SU-DHL-6 (cell line): ENCODE data around the gene NUMB.

Source experiments
- H2AFZ ChIP-seq: fragments of 200-600 bp; sonication (generic); 2 replicates; pipeline ENCODE4 v1.6.1; 2014; ENCODE audit warnings: low read depth, mild to moderate bottlenecking, moderate library complexity, mixed read lengths, antibody characterized with exemption, low read length; ENCODE audit not compliant: severe bottlenecking
- H3F3A ChIP-seq: fragments of 200-600 bp; shearing (Covaris generic); 2 replicates; pipeline ENCODE4 v1.6.0; 2016; ENCODE audit warnings: antibody characterized with exemption, mild to moderate bottlenecking; ENCODE audit not compliant: insufficient read depth
- H3K27ac ChIP-seq: fragments of 200-600 bp; sonication (generic); 2 replicates; pipeline ENCODE4 v1.5.1; 2016; ENCODE audit warnings: low read depth, mild to moderate bottlenecking, low read length, moderate library complexity, mixed read lengths
- H3K27me3 ChIP-seq: fragments of 200-600 bp; sonication (generic), shearing (Covaris generic); 2 replicates; pipeline ENCODE4 v1.6.0; 2014; ENCODE audit warnings: mild to moderate bottlenecking, low read length
- H3K36me3 ChIP-seq: fragments of 200-600 bp; sonication (generic); 2 replicates; pipeline ENCODE4 v1.6.1; 2014; ENCODE audit warnings: mild to moderate bottlenecking, low read length, mixed read lengths
- H3K4me2 ChIP-seq: fragments of 300-600, 200-600 bp; shearing (Covaris generic), sonication (generic); 2 replicates; pipeline ENCODE4 v1.6.0; 2014; ENCODE audit warnings: low read length, low read depth, mild to moderate bottlenecking; ENCODE audit not compliant: poor library complexity, severe bottlenecking
- H3K4me3 ChIP-seq: fragments of 200-600 bp; sonication (generic); 2 replicates; pipeline ENCODE4 v1.5.1; 2014; ENCODE audit warnings: antibody characterized with exemption, low read length, mild to moderate bottlenecking, mixed read lengths; ENCODE audit not compliant: insufficient read depth, poor library complexity, severe bottlenecking
- H3K79me2 ChIP-seq: fragments of 200-600 bp; sonication (generic); 2 replicates; pipeline ENCODE4 v1.6.1; 2014; ENCODE audit warnings: mild to moderate bottlenecking, low read length, moderate library complexity; ENCODE audit not compliant: insufficient read depth
- H3K9ac ChIP-seq: fragments of 200-600 bp; sonication (generic); 2 replicates; pipeline ENCODE4 v1.7.0; 2014; ENCODE audit warnings: mild to moderate bottlenecking, low read length
- H3K9me2 ChIP-seq: fragments of 200-600 bp; sonication (generic); replicated peaks from 2 replicates; pipeline ENCODE4 v1.6.1; 2014; ENCODE audit warnings: low read length; ENCODE audit not compliant: insufficient read depth
- H3K9me3 ChIP-seq: fragments of 200-600 bp; sonication (generic); 2 replicates; pipeline ENCODE4 v1.6.1; 2014; ENCODE audit warnings: low read length, mixed read lengths; ENCODE audit not compliant: insufficient read depth
- H4K20me1 ChIP-seq: fragments of 200-600 bp; sonication (generic); 2 replicates; pipeline ENCODE4 v1.6.1; 2014; ENCODE audit warnings: low read depth, mild to moderate bottlenecking, antibody characterized with exemption, low read length, moderate library complexity, mixed read lengths
- EZH2phosphoT487 ChIP-seq: fragments of 200-600 bp; sonication (generic), shearing (Covaris generic); conservative IDR thresholded peaks from 2 replicates; pipeline ENCODE4 v1.6.1; 2018; ENCODE audit warnings: mild to moderate bottlenecking, antibody characterized with exemption, low read length, moderate library complexity, mixed read lengths
- TF ChIP-seq, protein P1 (sequence below): fragments of 200-600 bp; sonication (generic); IDR thresholded peaks from one replicate; pipeline ENCODE4 v1.5.1; 2017; ENCODE audit warnings: antibody characterized with exemption, mild to moderate bottlenecking, low read length, moderate library complexity; ENCODE audit not compliant: insufficient read depth, poor library complexity, severe bottlenecking

Gene NUMB

GRCh38 chr14:73462815-73463214 lies 4.5 kb upstream of the NUMB start:
- Histone ChIP-seq H3K9me2 (no peaks in the 10 kb centered on the region), H3K9ac (no peak overlapping the region), H2AFZ (no peak overlapping the region), H3K36me3 (no peaks in the 10 kb centered on the region), H3K27me3 (no peaks in the 10 kb centered on the region), H3K4me3 (no peak overlapping the region), H4K20me1 (no peaks in the 10 kb centered on the region), H3K79me2 (0 out of 2 replicates have a peak, but pooled peaks cover 4% of the 10 kb centered on the region), H3K27ac (no peak overlapping the region), H3F3A (no peaks in the 10 kb centered on the region), H3K4me2 (no peak overlapping the region), H3K9me3 (no peaks in the 10 kb centered on the region)
- TF ChIP-seq, protein P1, sequence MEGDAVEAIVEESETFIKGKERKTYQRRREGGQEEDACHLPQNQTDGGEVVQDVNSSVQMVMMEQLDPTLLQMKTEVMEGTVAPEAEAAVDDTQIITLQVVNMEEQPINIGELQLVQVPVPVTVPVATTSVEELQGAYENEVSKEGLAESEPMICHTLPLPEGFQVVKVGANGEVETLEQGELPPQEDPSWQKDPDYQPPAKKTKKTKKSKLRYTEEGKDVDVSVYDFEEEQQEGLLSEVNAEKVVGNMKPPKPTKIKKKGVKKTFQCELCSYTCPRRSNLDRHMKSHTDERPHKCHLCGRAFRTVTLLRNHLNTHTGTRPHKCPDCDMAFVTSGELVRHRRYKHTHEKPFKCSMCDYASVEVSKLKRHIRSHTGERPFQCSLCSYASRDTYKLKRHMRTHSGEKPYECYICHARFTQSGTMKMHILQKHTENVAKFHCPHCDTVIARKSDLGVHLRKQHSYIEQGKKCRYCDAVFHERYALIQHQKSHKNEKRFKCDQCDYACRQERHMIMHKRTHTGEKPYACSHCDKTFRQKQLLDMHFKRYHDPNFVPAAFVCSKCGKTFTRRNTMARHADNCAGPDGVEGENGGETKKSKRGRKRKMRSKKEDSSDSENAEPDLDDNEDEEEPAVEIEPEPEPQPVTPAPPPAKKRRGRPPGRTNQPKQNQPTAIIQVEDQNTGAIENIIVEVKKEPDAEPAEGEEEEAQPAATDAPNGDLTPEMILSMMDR = no peak
- TF ChIP-seq EZH2phosphoT487 = no peak

GRCh38 chr14:73462048-73462715 lies 3.8 kb upstream of the NUMB start:
- Histone ChIP-seq H3K27me3 (no peaks in the 10 kb centered on the region), H3K4me3 (no peak overlapping the region), H3K9ac (no peak overlapping the region), H3K36me3 (no peaks in the 10 kb centered on the region), H3K9me2 (no peaks in the 10 kb centered on the region), H3K9me3 (no peaks in the 10 kb centered on the region), H3K27ac (no peak overlapping the region), H4K20me1 (no peaks in the 10 kb centered on the region), H3F3A (no peaks in the 10 kb centered on the region), H2AFZ (no peak overlapping the region), H3K79me2 (peaks cover 11% of the 10 kb centered on the region; the same call in 1 of the 2 replicates), H3K4me2 (no peak overlapping the region)
- no peak for TF ChIP-seq EZH2phosphoT487
- TF ChIP-seq, protein P1 = no peak

DNA sequence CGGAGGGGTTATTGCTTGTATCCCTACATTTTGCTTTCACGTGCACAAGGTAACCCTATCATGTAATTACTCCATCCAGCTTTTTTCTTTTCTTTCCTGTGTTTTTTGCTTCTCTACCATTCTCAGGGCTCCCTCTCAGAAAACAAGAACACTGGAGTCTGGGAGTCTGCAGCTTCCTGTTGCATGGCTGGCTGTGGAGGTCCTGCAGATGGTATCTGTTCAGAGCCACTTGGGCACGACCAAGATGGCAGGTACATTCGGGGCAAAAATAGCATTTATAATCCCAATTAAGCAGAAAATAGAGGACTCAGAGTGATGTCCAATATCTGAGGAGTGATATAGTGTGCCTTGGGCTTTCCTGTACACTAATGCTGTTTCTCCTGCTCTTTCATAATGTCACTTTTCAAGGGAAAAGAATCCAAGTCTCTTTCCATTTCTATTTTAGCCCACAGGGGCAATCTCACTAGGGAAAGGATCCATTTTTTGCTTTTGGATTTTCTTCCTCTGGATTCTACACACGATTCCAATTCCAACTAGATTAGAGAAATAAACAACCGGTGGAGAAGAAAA lies 3.2 kb upstream of the NUMB start:
- no peak overlapping the region for H3K4me2 ChIP-seq
- no peak overlapping the region for H3K9ac ChIP-seq
- no peak overlapping the region for H3K27ac ChIP-seq
- no peaks in the 10 kb centered on the region for H3K36me3 ChIP-seq
- H3K27me3 ChIP-seq = no peaks in the 10 kb centered on the region
- H4K20me1 ChIP-seq = no peaks in the 10 kb centered on the region; the same call in 1 of the 2 replicates
- no peaks in the 10 kb centered on the region for H3K9me3 ChIP-seq
- no peak overlapping the region for H3K4me3 ChIP-seq
- H2AFZ ChIP-seq = no peak overlapping the region
- H3F3A ChIP-seq = 0 out of 2 replicates have a peak, but pooled peaks cover 4% of the 10 kb centered on the region
- peaks cover 12% of the 10 kb centered on the region; the same call in 1 of the 2 replicates for H3K79me2 ChIP-seq
- no peak for TF ChIP-seq EZH2phosphoT487
- TF ChIP-seq, protein P1 = no peak
- no peaks in the 10 kb centered on the region for H3K9me2 ChIP-seq
